GM18526 (cell line): Measurements from ENCODE around the gene GALNT11.

Experiments
- POLR2A ChIP-seq: IDR thresholded peaks from 3 replicates; pipeline ENCODE4 v1.6.1; 2011; ENCODE audit not compliant: insufficient read length; ENCODE audit errors: extremely low read depth

The GALNT11 gene

DNA sequence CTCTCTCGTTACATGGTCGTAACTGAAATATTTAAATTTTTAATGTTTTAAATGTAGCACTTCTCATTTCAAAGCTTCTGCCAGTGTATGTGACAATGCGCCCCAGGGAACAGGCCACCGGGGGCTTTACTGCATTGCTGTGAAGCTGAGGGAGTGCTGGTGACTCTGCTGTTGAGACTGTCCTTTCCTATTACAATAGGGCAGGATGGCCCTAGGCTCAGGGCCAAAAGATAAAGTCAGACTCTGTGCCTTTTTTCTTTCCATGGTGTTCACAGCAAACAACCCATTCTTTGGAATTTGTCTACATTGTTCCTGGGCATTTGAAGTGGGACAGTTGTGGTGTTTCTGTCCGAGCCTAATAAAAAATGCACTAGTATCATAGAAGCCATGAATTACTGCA, 107.3 kb downstream of the GALNT11 start:
- no peak for TF ChIP-seq POLR2A

DNA sequence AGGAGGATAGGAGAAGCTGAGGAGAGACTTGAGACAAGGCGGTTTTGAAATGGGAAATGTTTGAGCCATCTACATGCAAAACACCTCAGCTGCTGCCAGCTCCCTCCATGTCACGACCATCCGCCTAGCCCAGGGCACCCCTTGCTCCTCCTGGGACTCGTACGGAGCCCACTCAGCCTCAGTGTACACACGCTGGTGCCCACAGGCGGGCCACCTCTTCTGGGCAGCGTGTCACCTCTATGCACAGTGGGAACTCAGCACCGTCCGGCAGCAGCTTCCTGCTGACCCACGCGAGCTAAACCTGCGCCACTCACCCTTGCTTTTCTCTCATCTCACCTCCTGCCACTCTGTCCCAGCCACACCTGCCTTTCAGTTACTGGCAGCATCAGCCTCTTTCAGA, 108.3 kb downstream of the GALNT11 start:
- TF ChIP-seq POLR2A: no peak

DNA sequence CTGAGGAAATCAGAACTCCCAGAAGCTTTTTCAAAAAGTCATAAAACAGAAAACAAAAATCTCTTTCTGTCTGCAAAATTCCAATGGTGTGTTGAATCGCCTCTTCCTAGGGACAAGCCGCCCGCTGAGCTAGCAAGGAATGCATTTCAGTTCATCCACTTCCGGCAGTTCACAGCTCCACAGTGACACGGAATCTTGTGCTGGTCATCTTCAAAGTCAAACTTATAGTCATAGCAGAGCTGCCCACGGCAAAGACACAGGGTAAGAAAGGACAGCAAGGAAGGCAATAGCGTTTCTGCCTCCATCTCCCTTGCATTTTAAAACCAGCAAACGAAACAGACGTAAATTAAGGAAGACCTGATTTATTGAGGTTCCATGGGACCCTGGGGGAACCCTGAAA, 111.2 kb downstream of the GALNT11 start:
- TF ChIP-seq POLR2A: no peak

DNA sequence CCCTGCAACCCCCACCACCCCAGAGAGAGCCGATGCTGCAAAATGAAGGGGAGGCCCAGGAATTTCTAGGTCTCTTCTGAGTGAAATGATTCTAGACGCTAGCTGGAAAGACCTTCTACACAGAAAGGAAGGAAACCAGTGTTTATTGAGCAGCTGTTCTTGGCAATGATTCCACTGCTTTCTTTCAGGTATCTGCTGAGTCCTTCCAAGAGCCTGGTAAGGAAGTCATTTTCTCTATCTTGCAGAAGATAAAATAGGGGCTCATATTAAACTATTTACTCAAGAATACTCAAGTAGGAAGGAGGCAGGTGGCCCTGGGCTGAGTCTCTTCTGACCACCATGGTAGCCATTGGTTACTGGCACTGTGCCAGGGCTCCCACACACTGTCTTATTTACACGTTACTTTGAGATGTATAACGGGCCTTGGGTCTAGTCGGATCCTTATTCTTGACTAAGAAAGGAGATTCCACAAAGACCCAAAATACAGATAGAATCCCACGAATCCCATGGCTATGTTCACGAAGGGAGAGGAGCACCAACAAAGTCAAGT, 112.1 kb downstream of the GALNT11 start:
- TF ChIP-seq POLR2A: no peak

DNA sequence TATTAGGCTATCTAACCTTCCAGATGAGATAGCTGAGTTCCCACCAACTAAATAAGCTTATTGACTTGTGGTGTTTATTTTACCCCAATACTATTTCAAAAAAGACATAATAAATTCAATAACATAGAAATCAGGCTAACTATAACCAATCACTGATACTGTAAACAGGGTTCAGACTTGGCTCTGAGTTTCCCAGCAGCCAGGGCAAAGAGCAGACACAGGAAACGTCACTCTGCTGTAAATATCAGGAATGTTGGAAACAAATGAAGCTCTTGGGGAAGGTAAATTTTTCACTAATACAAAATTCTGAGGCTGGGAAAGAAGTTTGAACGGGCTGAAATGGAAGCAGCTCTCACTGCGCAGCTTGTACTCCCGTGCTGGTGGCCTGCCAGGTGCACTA, 114.6 kb downstream of the GALNT11 start:
- no peak for TF ChIP-seq POLR2A

DNA sequence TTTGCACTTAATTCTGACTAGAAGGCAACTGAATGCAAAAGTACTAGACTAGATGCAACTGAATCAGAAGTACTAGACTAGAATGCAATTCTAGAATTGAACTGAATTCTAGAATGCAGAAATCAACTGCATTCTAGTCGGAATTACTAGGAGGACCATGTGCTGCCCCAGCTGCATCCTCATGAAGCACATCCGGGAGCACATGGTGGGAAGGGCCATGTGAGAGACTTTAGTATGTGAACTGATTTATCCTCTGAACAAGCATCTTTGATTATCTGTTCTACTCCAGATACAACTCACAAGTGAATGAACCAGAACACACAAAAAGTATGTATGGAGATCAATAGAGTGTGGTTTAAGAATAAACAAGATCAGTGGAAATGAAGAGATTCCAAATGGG, 115.1 kb downstream of the GALNT11 start:
- no peak for TF ChIP-seq POLR2A

DNA sequence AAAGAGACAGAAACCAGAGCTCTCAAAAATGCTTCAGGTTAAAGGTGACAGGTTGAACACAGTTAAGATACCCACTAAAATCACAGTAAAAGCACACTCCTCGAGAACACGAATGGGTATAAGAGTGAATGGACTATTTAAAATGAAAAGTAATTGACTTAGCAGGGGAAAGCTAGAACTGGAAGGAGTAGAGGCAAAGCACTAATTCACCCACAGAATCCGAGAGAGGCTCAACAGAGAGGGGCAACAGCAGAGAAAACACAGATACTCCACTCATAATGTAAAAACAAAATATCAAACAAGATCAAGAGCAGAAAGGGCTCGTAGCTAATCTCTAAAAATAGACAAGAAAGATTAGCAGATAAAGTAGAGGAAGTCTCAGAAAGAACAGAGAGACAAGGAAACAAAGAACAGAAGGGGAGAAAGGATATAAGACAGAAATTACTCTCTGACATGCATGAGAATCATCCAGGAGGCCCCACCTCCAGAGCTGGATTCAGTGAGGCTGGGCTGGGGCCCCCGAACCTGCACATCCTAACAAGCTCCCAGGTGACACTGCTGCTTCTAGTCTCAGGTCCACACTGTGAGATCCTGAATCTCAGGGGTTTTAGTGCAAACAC, 117.6 kb downstream of the GALNT11 start:
- TF ChIP-seq POLR2A: no peak

DNA sequence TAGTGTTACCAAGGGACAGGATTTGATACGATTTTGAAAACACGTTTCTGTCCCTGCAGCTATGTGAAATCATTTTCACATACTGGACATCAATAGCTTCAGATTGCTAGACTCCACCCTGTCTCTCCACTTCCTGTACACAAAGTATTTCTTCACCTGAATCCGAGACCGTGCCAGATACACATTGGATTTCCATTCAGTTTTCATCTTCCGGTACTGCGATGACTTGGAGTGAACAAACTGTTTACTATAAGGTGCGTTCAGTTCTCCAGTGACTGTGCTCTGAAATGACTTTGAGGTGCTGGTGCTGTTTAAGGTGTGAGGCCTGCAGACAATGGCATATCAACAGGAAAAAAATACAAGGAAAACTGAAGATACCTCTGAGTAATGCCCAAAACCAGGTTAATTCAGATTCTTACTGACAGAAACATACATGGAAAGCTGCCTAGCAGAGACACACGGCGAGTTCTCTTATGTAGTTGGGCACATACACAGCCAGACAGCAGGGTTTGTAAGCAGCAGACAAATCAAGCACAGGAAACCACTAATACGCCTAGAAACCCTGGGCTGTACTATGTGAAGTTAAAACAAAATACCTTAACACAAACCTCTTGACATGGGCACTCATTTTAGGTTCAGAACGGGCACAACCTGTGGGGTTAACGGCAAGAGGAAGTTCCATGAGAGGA, 119.2 kb downstream of the GALNT11 start:
- TF ChIP-seq POLR2A: no peak

DNA sequence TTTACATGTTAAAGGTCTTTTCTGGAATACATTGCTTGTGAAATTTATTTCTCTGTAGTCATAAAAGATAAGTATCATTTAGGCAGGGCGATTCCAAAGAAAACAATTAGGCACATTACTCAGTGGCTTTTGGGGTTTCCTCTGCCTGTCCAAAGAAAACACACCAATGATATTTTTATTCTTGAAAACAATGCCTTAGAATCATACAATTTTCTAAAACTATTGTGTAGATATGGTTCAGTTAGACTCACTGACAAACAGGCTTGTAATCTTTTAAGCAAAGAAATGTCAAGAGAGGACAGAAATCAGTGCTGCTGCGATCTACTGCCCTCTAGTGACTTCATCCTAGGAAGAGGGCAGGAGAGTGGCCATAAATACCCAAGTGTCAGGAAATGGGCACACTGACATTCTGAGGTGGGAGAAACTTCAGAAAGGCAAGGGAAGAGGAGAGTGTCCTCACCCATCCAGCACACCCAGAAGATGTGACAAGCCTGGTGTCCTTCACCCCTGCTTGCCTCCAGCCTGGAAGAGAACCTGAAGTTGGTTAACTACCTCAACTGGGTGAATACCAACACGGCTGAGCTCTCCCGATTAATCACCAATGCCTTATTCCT, 120.5 kb downstream of the GALNT11 start:
- no peak for TF ChIP-seq POLR2A

DNA sequence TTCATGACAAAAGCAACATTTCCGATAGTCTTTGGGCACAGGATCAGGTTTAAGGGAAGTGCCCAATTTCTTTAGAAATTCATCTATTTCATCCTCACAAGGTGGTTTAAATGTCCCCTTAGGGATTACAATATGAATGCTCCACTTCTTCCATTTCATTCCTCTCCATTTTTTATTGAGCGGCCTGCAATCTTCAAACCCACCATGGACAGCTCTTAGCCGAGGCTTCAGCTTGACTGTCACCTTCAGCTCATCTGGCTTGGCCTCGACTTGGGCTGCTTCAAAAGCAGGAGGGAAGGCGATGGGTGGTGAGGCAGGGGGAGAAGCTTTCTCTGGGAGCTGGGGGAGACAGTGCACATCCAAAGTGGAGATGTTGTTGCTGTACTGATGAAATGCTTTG, 123.2 kb downstream of the GALNT11 start:
- TF ChIP-seq POLR2A: no peak

DNA sequence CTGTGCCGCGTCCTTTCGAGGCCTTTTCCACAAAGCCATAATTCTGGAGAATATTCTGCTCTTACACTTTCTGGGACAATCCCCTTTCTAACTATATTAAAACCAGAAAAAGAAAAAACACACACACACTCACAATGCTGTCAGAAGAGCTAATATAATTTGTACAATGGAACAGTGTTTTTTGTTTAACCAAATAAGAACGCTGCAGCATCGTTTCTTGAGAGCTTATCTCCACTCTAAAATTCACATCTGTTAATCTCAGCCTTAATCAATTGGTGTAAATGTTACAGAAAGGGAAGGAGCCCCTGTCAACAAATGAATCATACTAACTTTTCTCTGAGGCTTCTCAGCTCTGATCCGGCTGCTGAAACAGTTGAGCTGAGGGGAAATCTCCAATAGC, 123.9 kb downstream of the GALNT11 start:
- no peak for TF ChIP-seq POLR2A

DNA sequence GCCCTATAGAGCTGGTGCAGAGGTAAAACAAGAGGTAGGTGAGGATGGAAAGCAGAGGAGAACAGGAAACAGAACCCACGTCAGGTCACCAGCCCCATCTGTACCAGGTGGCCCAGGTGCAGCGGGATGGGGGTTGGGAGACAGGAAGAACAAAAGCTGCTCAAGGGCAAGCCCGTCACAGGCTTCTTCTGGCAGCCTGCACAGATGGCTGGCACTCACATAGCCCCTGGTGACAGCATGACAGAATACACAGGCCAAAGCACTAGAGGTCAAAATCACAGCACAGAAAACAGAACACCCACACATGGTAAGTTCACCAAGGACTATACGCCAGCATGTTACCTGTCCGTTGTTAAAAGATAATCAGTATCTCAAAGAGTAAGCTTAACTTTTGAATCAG, 126.8 kb downstream of the GALNT11 start:
- no peak for TF ChIP-seq POLR2A

DNA sequence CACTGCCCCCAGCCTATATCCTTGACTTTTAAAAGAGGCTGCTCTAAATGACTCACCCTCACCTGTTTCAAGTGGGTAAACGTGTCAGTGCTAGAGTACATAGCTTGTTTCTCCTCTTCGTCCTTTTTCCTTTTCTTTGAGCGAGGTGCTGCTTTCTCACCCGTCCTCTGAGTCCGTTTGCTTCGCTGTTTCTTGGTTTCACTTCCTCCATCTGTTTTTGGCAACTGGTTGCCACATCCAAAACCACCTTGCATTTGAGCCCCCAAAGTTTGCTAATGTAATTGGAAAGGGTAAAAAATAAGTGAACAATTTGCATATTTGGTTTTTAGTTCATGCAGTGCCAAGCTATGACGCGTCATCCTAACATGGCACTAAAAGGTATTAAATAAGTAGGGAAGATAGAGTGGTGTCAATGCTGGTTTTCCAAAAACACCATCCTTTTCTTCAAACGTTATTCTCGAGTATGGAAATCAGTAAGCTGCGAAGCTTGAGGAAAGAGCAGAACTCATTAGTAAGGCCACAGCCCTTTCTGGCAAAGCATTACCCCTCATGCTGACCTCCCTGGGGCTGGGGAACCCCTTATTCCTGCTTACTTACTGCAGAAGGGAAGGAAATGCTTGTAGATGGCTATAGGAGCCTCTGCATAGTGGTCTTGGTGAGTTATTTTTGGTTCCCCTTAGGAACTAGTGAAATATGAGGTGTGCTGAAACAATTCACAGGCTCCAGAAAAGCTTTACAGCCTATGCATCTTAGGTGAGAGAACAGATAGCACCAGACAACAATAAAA, 133.5 kb downstream of the GALNT11 start:
- no peak for TF ChIP-seq POLR2A

DNA sequence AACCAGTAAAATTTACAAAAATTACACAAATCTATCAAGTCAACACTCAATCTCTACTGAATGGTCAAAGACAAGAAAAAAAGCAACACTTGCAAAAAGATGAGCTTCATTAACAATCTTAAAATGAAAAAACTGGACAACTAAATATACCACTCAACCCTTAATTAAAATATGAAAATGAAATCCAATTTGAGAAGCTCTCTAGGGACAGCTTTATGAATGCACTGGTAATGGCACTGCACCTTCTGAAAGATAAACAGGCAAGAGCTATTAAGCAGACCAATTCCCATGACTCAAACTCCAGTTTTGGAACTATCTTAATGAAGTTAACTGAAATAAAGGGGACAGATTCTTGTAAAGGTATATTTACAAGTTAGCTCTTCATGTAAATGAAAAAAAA, 135.7 kb downstream of the GALNT11 start:
- no peak for TF ChIP-seq POLR2A

DNA sequence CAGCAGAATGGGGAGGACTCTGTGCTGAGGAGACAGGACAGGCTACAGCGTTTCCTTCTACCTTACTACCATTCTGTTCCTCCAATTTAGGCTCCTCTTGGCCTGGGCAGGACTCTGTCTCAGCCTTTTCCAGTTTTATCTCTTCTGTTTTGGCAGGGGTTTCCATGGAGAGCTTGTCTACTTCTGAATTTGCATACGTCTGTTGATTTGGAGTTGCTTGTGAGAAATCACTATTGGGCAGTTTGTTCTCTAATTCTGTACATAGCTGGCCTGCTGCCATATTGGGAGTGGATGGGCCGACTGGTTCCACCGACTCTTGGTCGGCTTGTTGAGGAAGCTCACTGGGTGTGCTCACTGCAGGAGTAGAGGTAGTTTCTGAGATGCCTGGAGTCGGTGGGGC, 136.8 kb downstream of the GALNT11 start:
- TF ChIP-seq POLR2A: no peak
